SK-N-SH treated with all-trans-retinoic acid at 6 μM for 48 hours (cell line): Measurements from ENCODE around the gene FAM110A.

Source experiments
- ATAC-seq: fragments of 200-7000 bp; cut with Tn5 transposase; 3 replicates; pipeline ENCODE4 v1.9.1; 2020; ENCODE audit warnings: mild to moderate bottlenecking, moderate library complexity
- ARNTL ChIP-seq: fragments of 450-650 bp; formaldehyde crosslinking; IDR thresholded peaks from 2 replicates; pipeline ENCODE4 v1.5.0; 2020; ENCODE audit warnings: low read depth, mild to moderate bottlenecking, moderate library complexity, borderline replicate concordance
- BACH2 ChIP-seq: fragments of 250-450 bp; sonication (Bioruptor Pico); IDR thresholded peaks from 2 replicates; pipeline ENCODE4 v1.9.0; 2021; ENCODE audit warnings: mild to moderate bottlenecking, borderline replicate concordance
- CSDC2 ChIP-seq: fragments of 250-450 bp; sonication (Bioruptor Pico); IDR thresholded peaks from 2 replicates; pipeline ENCODE4 v1.5.0; 2020; ENCODE audit warnings: mild to moderate bottlenecking, moderate library complexity
- ESRRG ChIP-seq: fragments of 250-450 bp; sonication (Bioruptor Pico); IDR thresholded peaks from 2 replicates; pipeline ENCODE4 v1.6.1; 2021; ENCODE audit warnings: mild to moderate bottlenecking
- GLIS3 ChIP-seq: fragments of 250-450 bp; sonication (Bioruptor Pico); IDR thresholded peaks from 2 replicates; pipeline ENCODE4 v1.5.0; 2020; ENCODE audit warnings: mild to moderate bottlenecking, moderate library complexity
- ISL1 ChIP-seq: fragments of 250-450 bp; sonication (Bioruptor Pico); IDR thresholded peaks from 2 replicates; pipeline ENCODE4 v2.1.2; 2022; ENCODE audit warnings: mild to moderate bottlenecking, moderate library complexity
- OSR1 ChIP-seq: fragments of 250-450 bp; sonication (Bioruptor Pico); IDR thresholded peaks from 2 replicates; pipeline ENCODE4 v1.8.0; 2022; ENCODE audit warnings: moderate library complexity, mild to moderate bottlenecking, inconsistent platforms
- PPARA ChIP-seq: fragments of 250-450 bp; sonication (Bioruptor Pico); IDR thresholded peaks from 2 replicates; pipeline ENCODE4 v1.5.0; 2020; ENCODE audit warnings: mild to moderate bottlenecking, borderline replicate concordance
- RARB ChIP-seq: fragments of 250-450 bp; sonication (Bioruptor Pico); IDR thresholded peaks from 2 replicates; pipeline ENCODE4 v1.8.0; 2021; ENCODE audit warnings: mild to moderate bottlenecking, moderate library complexity
- SNAI2 ChIP-seq: fragments of 250-450 bp; sonication (Bioruptor Pico); IDR thresholded peaks from 2 replicates; pipeline ENCODE4 v1.5.0; 2020; ENCODE audit warnings: mild to moderate bottlenecking, moderate library complexity
- TCF4 ChIP-seq: fragments of 250-450 bp; sonication (Bioruptor Pico); IDR thresholded peaks from 2 replicates; pipeline ENCODE4 v1.8.0; 2021; ENCODE audit warnings: mild to moderate bottlenecking, moderate library complexity, borderline replicate concordance
- TOX ChIP-seq: fragments of 250-450 bp; sonication (Bioruptor Pico); IDR thresholded peaks from 2 replicates; pipeline ENCODE4 v1.8.0; 2021; ENCODE audit warnings: mild to moderate bottlenecking, moderate library complexity, borderline replicate concordance
- ZC3H10 ChIP-seq: fragments of 250-450 bp; sonication (Bioruptor Pico); IDR thresholded peaks from 2 replicates; pipeline ENCODE4 v1.5.1; 2021; ENCODE audit warnings: mild to moderate bottlenecking, moderate library complexity
- ZFP3 ChIP-seq: fragments of 250-450 bp; sonication (Bioruptor Pico); IDR thresholded peaks from 2 replicates; pipeline ENCODE4 v1.5.0; 2020; ENCODE audit warnings: mild to moderate bottlenecking, moderate library complexity
- ZFP30 ChIP-seq: fragments of 450-650 bp; formaldehyde crosslinking; IDR thresholded peaks from 2 replicates; pipeline ENCODE4 v1.5.0; 2022; ENCODE audit warnings: mild to moderate bottlenecking, moderate library complexity
- ZNF70 ChIP-seq: fragments of 450-650 bp; formaldehyde crosslinking; IDR thresholded peaks from 2 replicates; pipeline ENCODE4 v1.5.0; 2020; ENCODE audit warnings: mild to moderate bottlenecking, moderate library complexity
- ZNF8 ChIP-seq: fragments of 450-650 bp; formaldehyde crosslinking; IDR thresholded peaks from 2 replicates; pipeline ENCODE4 v1.5.0; 2020; ENCODE audit warnings: mild to moderate bottlenecking, moderate library complexity
- TF ChIP-seq, protein P1 (sequence below): fragments of 250-450 bp; sonication (Bioruptor Pico); IDR thresholded peaks from 2 replicates; pipeline ENCODE4 v1.5.0; 2020; ENCODE audit warnings: mild to moderate bottlenecking, moderate library complexity
- TF ChIP-seq, protein P2 (sequence below): fragments of 250-450 bp; sonication (Bioruptor Pico); IDR thresholded peaks from 2 replicates; pipeline ENCODE4 v1.5.1; 2021; ENCODE audit warnings: mild to moderate bottlenecking, moderate library complexity
- TF ChIP-seq, protein P3 (sequence below): fragments of 250-450 bp; sonication (Bioruptor Pico); IDR thresholded peaks from 2 replicates; pipeline ENCODE4 v1.8.0; 2021; ENCODE audit warnings: low read depth, mild to moderate bottlenecking, moderate library complexity, borderline replicate concordance
- TF ChIP-seq, protein P4 (sequence below): fragments of 250-450 bp; sonication (Bioruptor Pico); IDR thresholded peaks from 2 replicates; pipeline ENCODE4 v1.8.0; 2020; ENCODE audit warnings: mild to moderate bottlenecking, moderate library complexity, borderline replicate concordance
- TF ChIP-seq, protein P5 (sequence below): fragments of 250-450 bp; sonication (Bioruptor Pico); IDR thresholded peaks from 2 replicates; pipeline ENCODE4 v1.5.1; 2020; ENCODE audit warnings: low read depth, mild to moderate bottlenecking, moderate library complexity

Gene FAM110A

DNA sequence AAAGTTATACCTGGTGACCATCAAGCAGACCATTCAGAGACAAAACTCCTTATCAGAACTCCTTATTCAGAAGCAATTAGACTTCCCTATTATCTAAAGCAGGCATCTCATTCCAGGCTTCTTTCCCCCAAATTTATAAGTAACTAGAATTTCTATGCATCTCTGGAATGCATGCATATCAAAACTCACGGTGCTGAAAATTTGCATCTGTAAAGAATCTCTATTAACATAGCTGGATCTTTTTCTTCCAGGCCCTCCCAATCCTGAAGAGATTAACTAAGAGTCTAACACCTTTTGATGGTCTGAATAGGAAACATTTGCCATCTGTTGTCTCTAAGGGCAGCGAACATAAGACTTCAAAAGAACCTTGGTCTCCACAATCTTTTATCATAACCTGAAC, 42.5 kb upstream of the FAM110A start:
- no peak for ATAC-seq
- TF ChIP-seq SNAI2 (no peak), GLIS3 (CRISPR knock-in tag) (no peak), ARNTL (CRISPR knock-in tag) (no peak), OSR1 (CRISPR knock-in tag) (no peak), ZNF70 (CRISPR knock-in tag) (no peak), CSDC2 (CRISPR knock-in tag) (no peak), ESRRG (no peak), BACH2 (CRISPR knock-in tag) (no peak), ZFP3 (CRISPR knock-in tag) (no peak), ZFP30 (CRISPR knock-in tag) (no peak), TCF4 (CRISPR knock-in tag) (no peak), ZNF8 (CRISPR knock-in tag) (no peak), RARB (CRISPR knock-in tag) (no peak), PPARA (no peak), TOX (CRISPR knock-in tag) (no peak)
- TF ChIP-seq, protein P1, sequence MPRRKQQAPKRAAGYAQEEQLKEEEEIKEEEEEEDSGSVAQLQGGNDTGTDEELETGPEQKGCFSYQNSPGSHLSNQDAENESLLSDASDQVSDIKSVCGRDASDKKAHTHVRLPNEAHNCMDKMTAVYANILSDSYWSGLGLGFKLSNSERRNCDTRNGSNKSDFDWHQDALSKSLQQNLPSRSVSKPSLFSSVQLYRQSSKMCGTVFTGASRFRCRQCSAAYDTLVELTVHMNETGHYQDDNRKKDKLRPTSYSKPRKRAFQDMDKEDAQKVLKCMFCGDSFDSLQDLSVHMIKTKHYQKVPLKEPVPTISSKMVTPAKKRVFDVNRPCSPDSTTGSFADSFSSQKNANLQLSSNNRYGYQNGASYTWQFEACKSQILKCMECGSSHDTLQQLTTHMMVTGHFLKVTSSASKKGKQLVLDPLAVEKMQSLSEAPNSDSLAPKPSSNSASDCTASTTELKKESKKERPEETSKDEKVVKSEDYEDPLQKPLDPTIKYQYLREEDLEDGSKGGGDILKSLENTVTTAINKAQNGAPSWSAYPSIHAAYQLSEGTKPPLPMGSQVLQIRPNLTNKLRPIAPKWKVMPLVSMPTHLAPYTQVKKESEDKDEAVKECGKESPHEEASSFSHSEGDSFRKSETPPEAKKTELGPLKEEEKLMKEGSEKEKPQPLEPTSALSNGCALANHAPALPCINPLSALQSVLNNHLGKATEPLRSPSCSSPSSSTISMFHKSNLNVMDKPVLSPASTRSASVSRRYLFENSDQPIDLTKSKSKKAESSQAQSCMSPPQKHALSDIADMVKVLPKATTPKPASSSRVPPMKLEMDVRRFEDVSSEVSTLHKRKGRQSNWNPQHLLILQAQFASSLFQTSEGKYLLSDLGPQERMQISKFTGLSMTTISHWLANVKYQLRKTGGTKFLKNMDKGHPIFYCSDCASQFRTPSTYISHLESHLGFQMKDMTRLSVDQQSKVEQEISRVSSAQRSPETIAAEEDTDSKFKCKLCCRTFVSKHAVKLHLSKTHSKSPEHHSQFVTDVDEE (CRISPR knock-in tag): no peak
- TF ChIP-seq, protein P2, sequence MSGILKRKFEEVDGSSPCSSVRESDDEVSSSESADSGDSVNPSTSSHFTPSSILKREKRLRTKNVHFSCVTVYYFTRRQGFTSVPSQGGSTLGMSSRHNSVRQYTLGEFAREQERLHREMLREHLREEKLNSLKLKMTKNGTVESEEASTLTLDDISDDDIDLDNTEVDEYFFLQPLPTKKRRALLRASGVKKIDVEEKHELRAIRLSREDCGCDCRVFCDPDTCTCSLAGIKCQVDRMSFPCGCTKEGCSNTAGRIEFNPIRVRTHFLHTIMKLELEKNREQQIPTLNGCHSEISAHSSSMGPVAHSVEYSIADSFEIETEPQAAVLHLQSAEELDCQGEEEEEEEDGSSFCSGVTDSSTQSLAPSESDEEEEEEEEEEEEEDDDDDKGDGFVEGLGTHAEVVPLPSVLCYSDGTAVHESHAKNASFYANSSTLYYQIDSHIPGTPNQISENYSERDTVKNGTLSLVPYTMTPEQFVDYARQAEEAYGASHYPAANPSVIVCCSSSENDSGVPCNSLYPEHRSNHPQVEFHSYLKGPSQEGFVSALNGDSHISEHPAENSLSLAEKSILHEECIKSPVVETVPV (CRISPR knock-in tag): no peak
- TF ChIP-seq, protein P3, sequence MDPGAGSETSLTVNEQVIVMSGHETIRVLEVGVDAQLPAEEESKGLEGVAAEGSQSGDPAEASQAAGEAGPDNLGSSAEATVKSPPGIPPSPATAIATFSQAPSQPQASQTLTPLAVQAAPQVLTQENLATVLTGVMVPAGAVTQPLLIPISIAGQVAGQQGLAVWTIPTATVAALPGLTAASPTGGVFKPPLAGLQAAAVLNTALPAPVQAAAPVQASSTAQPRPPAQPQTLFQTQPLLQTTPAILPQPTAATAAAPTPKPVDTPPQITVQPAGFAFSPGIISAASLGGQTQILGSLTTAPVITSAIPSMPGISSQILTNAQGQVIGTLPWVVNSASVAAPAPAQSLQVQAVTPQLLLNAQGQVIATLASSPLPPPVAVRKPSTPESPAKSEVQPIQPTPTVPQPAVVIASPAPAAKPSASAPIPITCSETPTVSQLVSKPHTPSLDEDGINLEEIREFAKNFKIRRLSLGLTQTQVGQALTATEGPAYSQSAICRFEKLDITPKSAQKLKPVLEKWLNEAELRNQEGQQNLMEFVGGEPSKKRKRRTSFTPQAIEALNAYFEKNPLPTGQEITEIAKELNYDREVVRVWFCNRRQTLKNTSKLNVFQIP (CRISPR knock-in tag): no peak
- TF ChIP-seq, protein P4, sequence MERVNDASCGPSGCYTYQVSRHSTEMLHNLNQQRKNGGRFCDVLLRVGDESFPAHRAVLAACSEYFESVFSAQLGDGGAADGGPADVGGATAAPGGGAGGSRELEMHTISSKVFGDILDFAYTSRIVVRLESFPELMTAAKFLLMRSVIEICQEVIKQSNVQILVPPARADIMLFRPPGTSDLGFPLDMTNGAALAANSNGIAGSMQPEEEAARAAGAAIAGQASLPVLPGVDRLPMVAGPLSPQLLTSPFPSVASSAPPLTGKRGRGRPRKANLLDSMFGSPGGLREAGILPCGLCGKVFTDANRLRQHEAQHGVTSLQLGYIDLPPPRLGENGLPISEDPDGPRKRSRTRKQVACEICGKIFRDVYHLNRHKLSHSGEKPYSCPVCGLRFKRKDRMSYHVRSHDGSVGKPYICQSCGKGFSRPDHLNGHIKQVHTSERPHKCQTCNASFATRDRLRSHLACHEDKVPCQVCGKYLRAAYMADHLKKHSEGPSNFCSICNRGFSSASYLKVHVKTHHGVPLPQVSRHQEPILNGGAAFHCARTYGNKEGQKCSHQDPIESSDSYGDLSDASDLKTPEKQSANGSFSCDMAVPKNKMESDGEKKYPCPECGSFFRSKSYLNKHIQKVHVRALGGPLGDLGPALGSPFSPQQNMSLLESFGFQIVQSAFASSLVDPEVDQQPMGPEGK (CRISPR knock-in tag): no peak

DNA sequence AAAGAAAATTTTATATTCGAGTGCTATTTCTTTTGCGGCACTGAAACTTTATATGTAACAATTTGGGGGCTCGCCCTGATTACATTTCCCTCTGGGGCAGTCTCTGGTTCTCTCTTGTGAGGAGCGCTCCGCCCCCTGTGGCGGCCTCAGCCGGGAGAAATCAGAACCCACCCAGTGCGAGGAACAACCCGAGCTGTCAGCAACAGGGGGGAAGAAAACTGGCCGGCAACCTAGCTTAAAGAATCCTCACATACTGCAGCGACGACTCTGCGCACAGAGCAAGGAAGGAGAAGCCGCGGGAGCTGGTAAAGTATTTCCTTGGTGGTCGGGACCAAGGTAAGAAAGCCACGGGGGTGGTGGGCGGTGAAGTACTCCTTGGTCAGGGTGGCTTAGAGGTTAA, 41.3 kb upstream of the FAM110A start:
- ATAC-seq: no peak
- TF ChIP-seq, protein P1 (CRISPR knock-in tag): no peak
- no peak for TF ChIP-seq GLIS3 (CRISPR knock-in tag)
- TF ChIP-seq SNAI2: no peak
- TF ChIP-seq ZNF8 (CRISPR knock-in tag): no peak
- TF ChIP-seq ZFP3 (CRISPR knock-in tag): no peak
- no peak for TF ChIP-seq PPARA
- no peak for TF ChIP-seq ZFP30 (CRISPR knock-in tag)
- TF ChIP-seq ZC3H10 (CRISPR knock-in tag): no peak
- TF ChIP-seq RARB (CRISPR knock-in tag): no peak
- no peak for TF ChIP-seq ISL1 (CRISPR knock-in tag)
- no peak for TF ChIP-seq ESRRG
- TF ChIP-seq, protein P5, sequence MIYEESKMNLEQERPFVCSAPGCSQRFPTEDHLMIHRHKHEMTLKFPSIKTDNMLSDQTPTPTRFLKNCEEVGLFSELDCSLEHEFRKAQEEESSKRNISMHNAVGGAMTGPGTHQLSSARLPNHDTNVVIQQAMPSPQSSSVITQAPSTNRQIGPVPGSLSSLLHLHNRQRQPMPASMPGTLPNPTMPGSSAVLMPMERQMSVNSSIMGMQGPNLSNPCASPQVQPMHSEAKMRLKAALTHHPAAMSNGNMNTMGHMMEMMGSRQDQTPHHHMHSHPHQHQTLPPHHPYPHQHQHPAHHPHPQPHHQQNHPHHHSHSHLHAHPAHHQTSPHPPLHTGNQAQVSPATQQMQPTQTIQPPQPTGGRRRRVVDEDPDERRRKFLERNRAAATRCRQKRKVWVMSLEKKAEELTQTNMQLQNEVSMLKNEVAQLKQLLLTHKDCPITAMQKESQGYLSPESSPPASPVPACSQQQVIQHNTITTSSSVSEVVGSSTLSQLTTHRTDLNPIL: no peak
- no peak for TF ChIP-seq BACH2 (CRISPR knock-in tag)
- no peak for TF ChIP-seq CSDC2 (CRISPR knock-in tag)
- TF ChIP-seq, protein P4 (CRISPR knock-in tag): no peak
- TF ChIP-seq OSR1 (CRISPR knock-in tag): no peak
